ENCODE measurements around the gene CSK.

DNA sequence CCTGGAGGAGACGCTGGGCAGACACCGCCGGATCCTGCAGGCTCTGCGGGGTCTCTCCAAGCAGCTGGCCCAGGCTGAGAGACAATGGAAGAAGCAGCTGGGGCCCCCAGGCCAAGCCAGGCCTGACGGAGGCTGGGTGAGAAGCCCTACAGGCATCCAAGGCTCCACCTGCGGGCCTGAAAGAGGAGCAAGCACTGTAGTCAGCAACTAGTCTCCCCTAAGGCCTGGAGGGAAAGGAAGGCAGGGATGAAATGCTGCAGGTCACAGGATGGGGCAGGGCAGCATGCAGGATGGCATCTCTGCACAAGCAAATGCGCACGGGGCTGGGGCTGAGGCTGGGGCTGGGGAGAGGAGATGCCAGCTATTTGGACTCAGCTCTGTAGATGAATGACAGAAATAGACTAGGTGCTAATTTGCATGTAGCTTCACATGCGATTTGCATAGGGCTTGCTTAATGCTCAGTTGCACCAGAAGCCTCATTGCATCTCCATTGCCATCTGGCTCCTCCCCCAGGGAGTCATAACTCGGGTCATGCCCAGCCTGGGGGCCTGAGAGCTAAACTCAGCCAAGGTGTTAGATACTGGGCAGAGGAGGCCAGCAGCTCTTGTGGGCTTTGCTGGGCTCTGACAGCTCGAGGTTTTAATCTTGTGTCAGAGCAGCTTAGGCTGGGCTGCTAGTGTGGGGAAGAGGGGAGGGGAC, 39.4 kb downstream of the CSK start:
- no peak for TF ChIP-seq POLR2A (IDR thresholded peaks at IDR 0.05)
- TF ChIP-seq, protein P1, sequence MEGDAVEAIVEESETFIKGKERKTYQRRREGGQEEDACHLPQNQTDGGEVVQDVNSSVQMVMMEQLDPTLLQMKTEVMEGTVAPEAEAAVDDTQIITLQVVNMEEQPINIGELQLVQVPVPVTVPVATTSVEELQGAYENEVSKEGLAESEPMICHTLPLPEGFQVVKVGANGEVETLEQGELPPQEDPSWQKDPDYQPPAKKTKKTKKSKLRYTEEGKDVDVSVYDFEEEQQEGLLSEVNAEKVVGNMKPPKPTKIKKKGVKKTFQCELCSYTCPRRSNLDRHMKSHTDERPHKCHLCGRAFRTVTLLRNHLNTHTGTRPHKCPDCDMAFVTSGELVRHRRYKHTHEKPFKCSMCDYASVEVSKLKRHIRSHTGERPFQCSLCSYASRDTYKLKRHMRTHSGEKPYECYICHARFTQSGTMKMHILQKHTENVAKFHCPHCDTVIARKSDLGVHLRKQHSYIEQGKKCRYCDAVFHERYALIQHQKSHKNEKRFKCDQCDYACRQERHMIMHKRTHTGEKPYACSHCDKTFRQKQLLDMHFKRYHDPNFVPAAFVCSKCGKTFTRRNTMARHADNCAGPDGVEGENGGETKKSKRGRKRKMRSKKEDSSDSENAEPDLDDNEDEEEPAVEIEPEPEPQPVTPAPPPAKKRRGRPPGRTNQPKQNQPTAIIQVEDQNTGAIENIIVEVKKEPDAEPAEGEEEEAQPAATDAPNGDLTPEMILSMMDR (IDR thresholded peaks at IDR 0.05), result no peak
